SH-SY5Y (cell line): ENCODE data around the gene WNK2.

Source experiments
- GATA2 ChIP-seq: IDR thresholded peaks from 2 replicates; pipeline ENCODE4 v1.6.1; 2011; ENCODE audit warnings: mild to moderate bottlenecking, low read depth, low read length
- GATA3 ChIP-seq: IDR thresholded peaks from 2 replicates; pipeline ENCODE4 v1.6.1; 2011; ENCODE audit warnings: low read depth, mild to moderate bottlenecking, low read length, moderate library complexity

WNK2 gene

GRCh38 chr9:93198117-93198837, 14.3 kb downstream of the WNK2 start:
- TF ChIP-seq GATA2 (no peak), GATA3 (no peak)

GRCh38 chr9:93198838-93199625, 15.1 kb downstream of the WNK2 start:
- TF ChIP-seq GATA2 (no peak), GATA3 (no peak)

GRCh38 chr9:93200449-93200742, 16.5 kb downstream of the WNK2 start:
- TF ChIP-seq GATA3 = no peak
- TF ChIP-seq GATA2 = no peak

- TF ChIP-seq GATA2 (peak; percentile 96), GATA3 (no peak; the same call in 1 of the 2 replicates)
These were observed 17.0 kb downstream of the WNK2 start for GRCh38 chr9:93200989-93201334.

- TF ChIP-seq GATA3 (no peak), GATA2 (no peak)
These were observed 19.2 kb downstream of the WNK2 start for GRCh38 chr9:93203026-93203717.

- TF ChIP-seq GATA3 (no peak), GATA2 (no peak)
These were observed 20.0 kb downstream of the WNK2 start for GRCh38 chr9:93203718-93204469.

- no peak for TF ChIP-seq GATA2
- no peak for TF ChIP-seq GATA3
These were observed 20.6 kb downstream of the WNK2 start for GRCh38 chr9:93204470-93205043.

GRCh38 chr9:93205045-93205768, 21.3 kb downstream of the WNK2 start:
- TF ChIP-seq GATA2 = no peak
- TF ChIP-seq GATA3 = no peak

GRCh38 chr9:93205896-93206575, 22.1 kb downstream of the WNK2 start:
- no peak for TF ChIP-seq GATA3
- no peak for TF ChIP-seq GATA2

- TF ChIP-seq GATA3 (no peak), GATA2 (no peak)
These were observed 22.7 kb downstream of the WNK2 start for GRCh38 chr9:93206576-93207155.

- TF ChIP-seq GATA3 = no peak
- no peak for TF ChIP-seq GATA2
These were observed 23.4 kb downstream of the WNK2 start for GRCh38 chr9:93207326-93207814.
